Adrenal gland (tissue), 5 donors: Measurements from ENCODE around the gene RMI2.
"Not testable (repeated sequence)": the region's sequence is repeated elsewhere in the genome, so short reads cannot be mapped to it uniquely, and the experiment has no call there.

Experiments
- POLR2A ChIP-seq, 2 donors: fragments of 450-650 bp; IDR thresholded peaks; one replicate each; pipeline ENCODE4 v1.6.1; 2017; ENCODE audit warnings: antibody characterized with exemption in 2 of 2, mild to moderate bottlenecking in 2 of 2, moderate library complexity in 1 of 2
- TF ChIP-seq, protein P1 (sequence below), 6 experiments: fragments of 450-650 bp in 4 of 6; fragments of 200-600 bp in 2 of 6; sonication (generic) in 1 of 6; IDR thresholded peaks; 1 replicate in 5 of 6; 2 replicates in 1 of 6; pipeline versions ENCODE4 v1.5.1 to v1.8.0; 2016 to 2021; ENCODE audit warnings: antibody characterized with exemption in 6 of 6, mild to moderate bottlenecking in 2 of 6, moderate library complexity in 1 of 6
- donor health status: DM: no; HTN: no; CAD: no.

DNA sequence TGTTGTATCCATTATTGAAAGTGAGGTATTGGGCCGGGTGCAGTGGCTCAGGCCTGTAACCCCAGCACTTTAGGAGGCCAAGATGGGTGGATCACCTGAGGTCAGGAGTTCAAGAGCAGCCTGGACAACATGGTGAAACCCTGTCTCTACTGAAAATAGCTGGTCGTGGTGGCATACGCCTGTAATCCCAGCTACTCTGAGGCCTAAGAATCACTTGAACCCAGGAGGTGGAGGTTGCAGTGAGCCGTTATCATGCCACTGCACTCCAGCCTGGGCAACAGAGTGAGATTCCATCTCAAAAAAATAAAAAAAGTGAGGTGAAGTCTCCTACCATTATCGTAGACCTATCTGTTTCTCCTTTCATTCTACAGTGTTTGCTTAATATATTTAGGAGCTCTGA lies 33.7 kb downstream of the RMI2 start:
- TF ChIP-seq, protein P1, sequence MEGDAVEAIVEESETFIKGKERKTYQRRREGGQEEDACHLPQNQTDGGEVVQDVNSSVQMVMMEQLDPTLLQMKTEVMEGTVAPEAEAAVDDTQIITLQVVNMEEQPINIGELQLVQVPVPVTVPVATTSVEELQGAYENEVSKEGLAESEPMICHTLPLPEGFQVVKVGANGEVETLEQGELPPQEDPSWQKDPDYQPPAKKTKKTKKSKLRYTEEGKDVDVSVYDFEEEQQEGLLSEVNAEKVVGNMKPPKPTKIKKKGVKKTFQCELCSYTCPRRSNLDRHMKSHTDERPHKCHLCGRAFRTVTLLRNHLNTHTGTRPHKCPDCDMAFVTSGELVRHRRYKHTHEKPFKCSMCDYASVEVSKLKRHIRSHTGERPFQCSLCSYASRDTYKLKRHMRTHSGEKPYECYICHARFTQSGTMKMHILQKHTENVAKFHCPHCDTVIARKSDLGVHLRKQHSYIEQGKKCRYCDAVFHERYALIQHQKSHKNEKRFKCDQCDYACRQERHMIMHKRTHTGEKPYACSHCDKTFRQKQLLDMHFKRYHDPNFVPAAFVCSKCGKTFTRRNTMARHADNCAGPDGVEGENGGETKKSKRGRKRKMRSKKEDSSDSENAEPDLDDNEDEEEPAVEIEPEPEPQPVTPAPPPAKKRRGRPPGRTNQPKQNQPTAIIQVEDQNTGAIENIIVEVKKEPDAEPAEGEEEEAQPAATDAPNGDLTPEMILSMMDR (IDR thresholded peaks at IDR 0.05): not testable (repeated sequence)
- TF ChIP-seq POLR2A (IDR thresholded peaks at IDR 0.05): not testable (repeated sequence)
